Spleen (tissue), 7 donors: Measurements from ENCODE around the gene PAX1.

ENCODE experiments used
- CTCF ChIP-seq, 11 experiments: fragments of 200-600 bp in 7 of 11; fragments of 450-650 bp in 4 of 11; sonication (generic) in 4 of 11; IDR thresholded peaks in 8 of 11; conservative IDR thresholded peaks in 3 of 11; 1 replicate in 7 of 11; 2 replicates in 4 of 11; pipeline versions ENCODE4 v1.4.0 to v1.8.0; 2016 to 2021; ENCODE audit warnings: antibody characterized with exemption in 11 of 11, inconsistent platforms in 4 of 11, mild to moderate bottlenecking in 1 of 11
- POLR2AphosphoS5 ChIP-seq, 3 donors: sonication (generic); formaldehyde crosslinking; IDR thresholded peaks; one replicate each; pipeline ENCODE4 v1.5.1; 2017; ENCODE audit warnings: antibody characterized with exemption in 3 of 3
- donor health status: DM: no; HTN: no; CAD: no; lungs with moderate emphysema.
- donor health status: DM: no; HTN: no; CAD: no.
- donor health status: DM: no; HTN: no; CAD: no.

GRCh38 chr20:21698494-21699215 is 6.8 kb upstream of the PAX1 start:
- TF ChIP-seq POLR2AphosphoS5 (IDR thresholded peaks at IDR 0.05) (no peak), CTCF (IDR thresholded peaks at IDR 0.05 in 8 of 11, conservative IDR thresholded peaks at IDR 0.05 in 3 of 11) (no peak)
